Thyroid gland (tissue), 4 donors: ENCODE measurements around the gene TRAPPC1. TPM values are rescaled to one million over a fixed set of nuclear protein-coding genes. Genes with fewer than 3 reads are reported as not detected.

ENCODE experiments used
- DNase-seq, 2 donors: peaks; one replicate each; pipeline ENCODE4 v3.0.0-alpha.2; 2019
- H3K27ac ChIP-seq, 3 donors: fragments of 200-600 bp; sonication (generic); 1 replicate in 2 of 3; 2 replicates in 1 of 3; pipeline ENCODE4 v1.5.1; 2016 to 2019; ENCODE audit warnings: mild to moderate bottlenecking in 1 of 3, moderate library complexity in 1 of 3
- H3K27me3 ChIP-seq: fragments of 200-600 bp; sonication (generic); one replicate; pipeline ENCODE4 v1.5.1; 2019
- H3K36me3 ChIP-seq, 2 donors: fragments of 200-600 bp; sonication (generic); one replicate each; pipeline ENCODE4 v1.5.1; 2016 to 2019
- H3K4me1 ChIP-seq, 2 donors: fragments of 200-600 bp; sonication (generic); one replicate each; pipeline ENCODE4 v1.5.1; 2017 to 2019
- H3K4me3 ChIP-seq, 3 donors: fragments of 200-600 bp; sonication (generic); replicated peaks in 1 of 3; 1 replicate in 2 of 3; 2 replicates in 1 of 3; pipeline ENCODE4 v1.5.1; 2016; ENCODE audit warnings: mild to moderate bottlenecking in 1 of 3
- H3K9me3 ChIP-seq: fragments of 200-600 bp; sonication (generic); one replicate; pipeline ENCODE4 v1.5.1; 2017
- POLR2A ChIP-seq, 2 donors: fragments of 450-650 bp; IDR thresholded peaks; one replicate each; pipeline ENCODE4 v1.6.1; 2017; ENCODE audit warnings: antibody characterized with exemption in 2 of 2, mild to moderate bottlenecking in 2 of 2, moderate library complexity in 1 of 2
- WGBS, 2 donors: methylation state at CpG; one replicate each; pipeline ENCODE4 v1.1.5; 2017; 5-methylcytosine and 5-hydroxymethylcytosine counted together
- intact Hi-C: fragments of 100-400 bp; cut with DNase I; formaldehyde crosslinking; loops from one replicate; pipeline ENCODE4 v1.15.1; 2023
- total RNA-seq, 4 donors: library from RNA; depleted of rRNA; stranded (reverse); fragments of >200 nt; gene quantifications; one replicate each; pipeline ENCODE4 v1.2.3, GENCODE V29; 2016
- TF ChIP-seq, protein P1 (sequence below), 6 experiments: fragments of 200-600 bp in 3 of 6; fragments of 450-650 bp in 3 of 6; sonication (generic) in 3 of 6; IDR thresholded peaks; one replicate each; pipeline ENCODE4 v1.5.1; 2016 to 2019; ENCODE audit warnings: antibody characterized with exemption in 6 of 6, mild to moderate bottlenecking in 2 of 6, inconsistent platforms in 1 of 6, moderate library complexity in 1 of 6

TRAPPC1 gene
- total RNA-seq, 4 donors from 2014 or later = 40.2 to 59.0 (median 53.4) TPM

- TF ChIP-seq, protein P1, sequence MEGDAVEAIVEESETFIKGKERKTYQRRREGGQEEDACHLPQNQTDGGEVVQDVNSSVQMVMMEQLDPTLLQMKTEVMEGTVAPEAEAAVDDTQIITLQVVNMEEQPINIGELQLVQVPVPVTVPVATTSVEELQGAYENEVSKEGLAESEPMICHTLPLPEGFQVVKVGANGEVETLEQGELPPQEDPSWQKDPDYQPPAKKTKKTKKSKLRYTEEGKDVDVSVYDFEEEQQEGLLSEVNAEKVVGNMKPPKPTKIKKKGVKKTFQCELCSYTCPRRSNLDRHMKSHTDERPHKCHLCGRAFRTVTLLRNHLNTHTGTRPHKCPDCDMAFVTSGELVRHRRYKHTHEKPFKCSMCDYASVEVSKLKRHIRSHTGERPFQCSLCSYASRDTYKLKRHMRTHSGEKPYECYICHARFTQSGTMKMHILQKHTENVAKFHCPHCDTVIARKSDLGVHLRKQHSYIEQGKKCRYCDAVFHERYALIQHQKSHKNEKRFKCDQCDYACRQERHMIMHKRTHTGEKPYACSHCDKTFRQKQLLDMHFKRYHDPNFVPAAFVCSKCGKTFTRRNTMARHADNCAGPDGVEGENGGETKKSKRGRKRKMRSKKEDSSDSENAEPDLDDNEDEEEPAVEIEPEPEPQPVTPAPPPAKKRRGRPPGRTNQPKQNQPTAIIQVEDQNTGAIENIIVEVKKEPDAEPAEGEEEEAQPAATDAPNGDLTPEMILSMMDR (IDR thresholded peaks at IDR 0.05) = no peak
- no peak for TF ChIP-seq POLR2A (IDR thresholded peaks at IDR 0.05)
- no peak overlapping the region for H3K4me3 ChIP-seq
- intact Hi-C loops = no loop called here
- peaks cover 69 to 70% of the 10 kb centered on the region in 2 donors for H3K36me3 ChIP-seq
- peaks cover 8 to 10% of the 10 kb centered on the region in 2 donors for H3K4me1 ChIP-seq
- H3K9me3 ChIP-seq = no peaks in the 10 kb centered on the region
- peak; percentile 88 to 93 for DNase-seq
- no peaks in the 10 kb centered on the region for H3K27me3 ChIP-seq
- H3K27ac ChIP-seq = peak overlapping the region; percentile 21 to 69 (median 42)
- WGBS, 2 donors = 29 to 52% methylated on average over 21 to 22 of the region's 22 CpGs
These were observed 28.3 kb downstream of the TRAPPC1 start for GRCh38 chr17:7903154-7904103.

GRCh38 chr17:7897773-7898172 is 34.0 kb downstream of the TRAPPC1 start:
- Histone ChIP-seq H3K27ac (no peak overlapping the region), H3K36me3 (peaks cover 67 to 74% of the 10 kb centered on the region in 2 donors), H3K4me3 (no peak overlapping the region), H3K9me3 (no peaks in the 10 kb centered on the region), H3K27me3 (no peaks in the 10 kb centered on the region), H3K4me1 (no peaks in the 10 kb centered on the region)
- DNase-seq = no peak
- 60 to 66% methylated on average over 6 of the region's 6 CpGs for WGBS, 2 donors
- intact Hi-C loops = no loop called here
- TF ChIP-seq POLR2A (IDR thresholded peaks at IDR 0.05) = no peak
- TF ChIP-seq, protein P1 (IDR thresholded peaks at IDR 0.05) = peak in 3 of 6 experiments; percentile 19 to 22 (median 20)

GRCh38 chr17:7897090-7897489 is 34.7 kb downstream of the TRAPPC1 start:
- intact Hi-C loops = no loop called here
- H3K36me3 ChIP-seq = peaks cover 66 to 72% of the 10 kb centered on the region in 2 donors
- no peak for TF ChIP-seq POLR2A (IDR thresholded peaks at IDR 0.05)
- TF ChIP-seq, protein P1 (IDR thresholded peaks at IDR 0.05) = no peak
- no peaks in the 10 kb centered on the region for H3K27me3 ChIP-seq
- 89 to 95% methylated on average over 13 of the region's 13 CpGs for WGBS, 2 donors
- H3K9me3 ChIP-seq = no peaks in the 10 kb centered on the region
- DNase-seq = no peak
- no peak overlapping the region for H3K4me3 ChIP-seq
- no peak overlapping the region for H3K27ac ChIP-seq
- H3K4me1 ChIP-seq = no peaks in the 10 kb centered on the region

DNA sequence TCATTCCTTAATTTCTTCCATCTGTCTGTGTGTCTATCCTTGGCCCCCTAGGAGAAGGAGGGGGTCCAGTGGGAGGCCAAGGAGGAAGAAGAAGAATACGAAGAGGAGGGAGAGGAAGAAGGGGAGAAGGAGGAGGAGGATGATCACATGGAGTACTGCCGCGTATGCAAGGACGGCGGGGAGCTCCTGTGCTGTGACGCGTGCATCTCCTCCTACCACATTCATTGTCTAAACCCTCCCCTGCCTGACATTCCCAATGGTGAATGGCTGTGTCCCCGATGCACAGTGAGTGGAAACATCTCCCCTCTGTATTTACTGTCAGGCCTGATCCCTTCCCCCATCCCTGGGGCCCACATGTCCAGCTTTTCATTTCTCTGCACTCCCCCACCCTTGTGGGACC is 36.9 kb downstream of the TRAPPC1 start:
- Histone ChIP-seq H3K27ac (no peak overlapping the region), H3K36me3 (peaks cover 58 to 68% of the 10 kb centered on the region in 2 donors), H3K4me1 (peaks cover 0 to 3% of the 10 kb centered on the region in 2 donors), H3K9me3 (no peaks in the 10 kb centered on the region), H3K4me3 (no peak overlapping the region), H3K27me3 (no peaks in the 10 kb centered on the region)
- TF ChIP-seq, protein P1 (IDR thresholded peaks at IDR 0.05) = no peak
- no peak for TF ChIP-seq POLR2A (IDR thresholded peaks at IDR 0.05)
- intact Hi-C loops = no loop called here
- no peak for DNase-seq
- 91 to 92% methylated on average over 8 of the region's 8 CpGs for WGBS, 2 donors

GRCh38 chr17:7894226-7894625 is 37.5 kb downstream of the TRAPPC1 start:
- 91 to 92% methylated on average over 9 of the region's 9 CpGs for WGBS, 2 donors
- DNase-seq = no peak
- Histone ChIP-seq H3K4me1 (peaks cover 6 to 10% of the 10 kb centered on the region in 2 donors), H3K9me3 (no peaks in the 10 kb centered on the region), H3K27ac (no peak overlapping the region), H3K27me3 (no peaks in the 10 kb centered on the region), H3K36me3 (peaks cover 52 to 62% of the 10 kb centered on the region in 2 donors), H3K4me3 (no peak overlapping the region)
- intact Hi-C loops = no loop called here
- no peak for TF ChIP-seq POLR2A (IDR thresholded peaks at IDR 0.05)
- TF ChIP-seq, protein P1 (IDR thresholded peaks at IDR 0.05) = no peak
